DND-41 (cell line): Measurements from ENCODE around the gene MAPKAPK2.
A peak's percentile ranks its signal among the peaks of the same experiment; 100 is the strongest.

Experiments used
- ATAC-seq: fragments of 200-7000 bp; cut with Tn5 transposase; 3 replicates; pipeline ENCODE4 v1.9.1; 2021; ENCODE audit warnings: low read depth; ENCODE audit not compliant: insufficient read depth
- DNase-seq: peaks from one replicate; pipeline ENCODE4 v3.0.0-alpha.2; 2020
- H2AFZ ChIP-seq: 2 replicates; pipeline ENCODE4 v1.6.0; 2012; ENCODE audit warnings: low read depth, low read length
- H3K27ac ChIP-seq: 2 replicates; pipeline ENCODE4 v1.5.1; 2012; ENCODE audit warnings: low read length, inconsistent platforms
- H3K27me3 ChIP-seq: fragments of 200-600 bp; sonication (generic); 2 replicates; pipeline ENCODE4 v1.6.0; 2012; ENCODE audit warnings: low read length, mild to moderate bottlenecking, inconsistent platforms; ENCODE audit not compliant: insufficient read depth, poor library complexity
- H3K36me3 ChIP-seq: 2 replicates; pipeline ENCODE4 v1.5.1; 2012; ENCODE audit warnings: low read length, inconsistent platforms; ENCODE audit not compliant: insufficient read depth
- H3K4me1 ChIP-seq: 2 replicates; pipeline ENCODE4 v1.5.1; 2012; ENCODE audit warnings: mild to moderate bottlenecking, low read length; ENCODE audit not compliant: insufficient read depth
- H3K4me2 ChIP-seq: 2 replicates; pipeline ENCODE4 v1.6.0; 2012; ENCODE audit warnings: mild to moderate bottlenecking, moderate library complexity, low read length, inconsistent platforms; ENCODE audit not compliant: insufficient read depth
- H3K4me3 ChIP-seq, 2 experiments: fragments of 200-600 bp in 1 of 2; shearing (Covaris generic) in 1 of 2; 2 replicates each; pipeline ENCODE4 v1.5.1; 2012 to 2016; ENCODE audit warnings: inconsistent platforms in 2 of 2, low read length in 2 of 2, mild to moderate bottlenecking in 2 of 2, low read depth in 1 of 2, moderate library complexity in 1 of 2
- H3K79me2 ChIP-seq: 2 replicates; pipeline ENCODE4 v1.6.0; 2012; ENCODE audit warnings: low read length, inconsistent platforms; ENCODE audit not compliant: insufficient read depth
- H3K9ac ChIP-seq: 2 replicates; pipeline ENCODE4 v1.6.0; 2012; ENCODE audit warnings: low read depth, mild to moderate bottlenecking, inconsistent platforms, low read length, moderate library complexity
- H3K9me3 ChIP-seq: 2 replicates; pipeline ENCODE4 v1.5.1; 2012; ENCODE audit warnings: low read length, moderate library complexity, mild to moderate bottlenecking, inconsistent platforms; ENCODE audit not compliant: insufficient read depth, severe bottlenecking
- H4K20me1 ChIP-seq: 2 replicates; pipeline ENCODE4 v1.6.0; 2012; ENCODE audit warnings: low read length; ENCODE audit not compliant: insufficient read depth
- CTCF ChIP-seq: IDR thresholded peaks from 2 replicates; pipeline ENCODE4 v1.5.1; 2012; ENCODE audit warnings: borderline replicate concordance, low read length, moderate library complexity, mild to moderate bottlenecking; ENCODE audit not compliant: poor library complexity, severe bottlenecking; ENCODE audit errors: extremely low read depth
- EZH2 ChIP-seq: IDR thresholded peaks from 3 replicates; pipeline ENCODE4 v1.6.1; 2012; ENCODE audit warnings: borderline replicate concordance, low read depth, mild to moderate bottlenecking, moderate library complexity, low read length, inconsistent platforms; ENCODE audit not compliant: severe bottlenecking

Gene MAPKAPK2

GRCh38 chr1:206664740-206665139 is 20.0 kb upstream of the MAPKAPK2 start:
- Histone ChIP-seq H3K4me1 (peaks cover 17% of the 10 kb centered on the region; the same call in 1 of the 2 replicates), H3K27me3 (peaks cover 29% of the 10 kb centered on the region), H3K27ac (no peak overlapping the region), H4K20me1 (no peaks in the 10 kb centered on the region), H3K79me2 (no peaks in the 10 kb centered on the region), H2AFZ (no peak overlapping the region), H3K4me3 (no peak overlapping the region), H3K4me2 (no peak overlapping the region), H3K9me3 (no peaks in the 10 kb centered on the region), H3K9ac (no peak overlapping the region), H3K36me3 (no peaks in the 10 kb centered on the region)
- DNase-seq (no peak), ATAC-seq (0 out of 3 replicates have a peak, but pooled peaks have one; percentile 6)
- TF ChIP-seq EZH2 (no peak), CTCF (no peak)

GRCh38 chr1:206666031-206666561 is 18.6 kb upstream of the MAPKAPK2 start:
- Histone ChIP-seq H3K79me2 (no peaks in the 10 kb centered on the region), H4K20me1 (no peaks in the 10 kb centered on the region), H3K4me2 (no peak overlapping the region), H2AFZ (no peak overlapping the region), H3K9me3 (no peaks in the 10 kb centered on the region), H3K36me3 (no peaks in the 10 kb centered on the region), H3K9ac (no peak overlapping the region), H3K27me3 (peaks cover 29% of the 10 kb centered on the region), H3K4me1 (peaks cover 17% of the 10 kb centered on the region; the same call in 1 of the 2 replicates), H3K27ac (no peak overlapping the region), H3K4me3 (no peak overlapping the region)
- ATAC-seq, result no peak
- TF ChIP-seq CTCF (no peak), EZH2 (no peak)
- no peak for DNase-seq

GRCh38 chr1:206666954-206667665 is 17.6 kb upstream of the MAPKAPK2 start:
- Histone ChIP-seq H3K27me3 (peaks cover 31% of the 10 kb centered on the region), H3K4me2 (no peak overlapping the region), H3K27ac (no peak overlapping the region), H3K9ac (no peak overlapping the region), H2AFZ (no peak overlapping the region), H3K36me3 (no peaks in the 10 kb centered on the region), H3K4me1 (peaks cover 17% of the 10 kb centered on the region; the same call in 1 of the 2 replicates), H3K4me3 (no peak overlapping the region), H4K20me1 (no peaks in the 10 kb centered on the region), H3K9me3 (no peaks in the 10 kb centered on the region), H3K79me2 (no peaks in the 10 kb centered on the region)
- DNase-seq (no peak), ATAC-seq (no peak)
- no peak for TF ChIP-seq CTCF
- no peak for TF ChIP-seq EZH2
